GM19397 (cell line): Measurements from ENCODE around the gene CHST8.

Experiments
- ATAC-seq: cut with Tn5 transposase; IDR thresholded peaks from one replicate; pipeline ENCODE4 v1.9.1; 2021; ENCODE audit warnings: mild to moderate bottlenecking, moderate library complexity; ENCODE audit not compliant: unreplicated experiment

Gene CHST8

GRCh38 chr19:33671211-33671610, 49.5 kb downstream of the CHST8 start:
- no peak for ATAC-seq

- no peak for ATAC-seq
Observed at GRCh38 chr19:33673258-33673875, 51.6 kb downstream of the CHST8 start.

GRCh38 chr19:33673996-33674625, 52.4 kb downstream of the CHST8 start:
- ATAC-seq = no peak

- no peak for ATAC-seq
Observed at GRCh38 chr19:33674626-33675367, 53.0 kb downstream of the CHST8 start.

GRCh38 chr19:33675501-33676124, 53.9 kb downstream of the CHST8 start:
- ATAC-seq = no peak

DNA sequence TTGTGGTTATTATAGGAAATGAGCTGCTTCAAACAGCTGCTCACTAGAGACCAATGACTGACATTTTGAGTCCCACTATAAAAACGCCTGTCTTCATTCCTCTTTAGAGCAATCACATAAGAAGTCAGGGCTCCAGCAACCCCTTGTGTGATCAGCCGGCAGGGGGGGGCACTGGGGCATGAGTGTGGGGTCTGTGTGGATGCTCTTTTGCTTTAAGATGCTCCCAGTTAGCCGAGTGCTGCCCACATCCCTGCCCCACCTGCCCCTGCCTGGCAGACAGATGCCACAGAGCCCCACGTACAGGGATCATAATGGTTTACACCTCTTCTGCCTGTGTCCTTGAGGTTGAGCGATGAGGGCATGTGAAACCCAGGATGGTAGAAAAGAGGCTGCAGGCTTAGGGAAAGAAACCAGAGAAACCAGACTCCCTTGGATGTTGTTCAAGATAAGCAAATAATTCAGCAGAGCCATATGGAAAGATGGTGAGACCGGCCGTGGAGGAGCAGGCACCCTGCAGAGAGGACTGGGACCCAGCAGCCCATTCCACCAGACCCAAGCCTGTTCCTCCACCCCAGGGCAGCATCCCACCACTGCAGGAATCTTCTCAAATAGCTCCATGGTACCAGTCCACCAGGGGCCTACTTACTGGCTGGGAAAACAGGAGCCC, 55.4 kb downstream of the CHST8 start:
- ATAC-seq = no peak

GRCh38 chr19:33677745-33678426, 56.1 kb downstream of the CHST8 start:
- ATAC-seq = no peak

DNA sequence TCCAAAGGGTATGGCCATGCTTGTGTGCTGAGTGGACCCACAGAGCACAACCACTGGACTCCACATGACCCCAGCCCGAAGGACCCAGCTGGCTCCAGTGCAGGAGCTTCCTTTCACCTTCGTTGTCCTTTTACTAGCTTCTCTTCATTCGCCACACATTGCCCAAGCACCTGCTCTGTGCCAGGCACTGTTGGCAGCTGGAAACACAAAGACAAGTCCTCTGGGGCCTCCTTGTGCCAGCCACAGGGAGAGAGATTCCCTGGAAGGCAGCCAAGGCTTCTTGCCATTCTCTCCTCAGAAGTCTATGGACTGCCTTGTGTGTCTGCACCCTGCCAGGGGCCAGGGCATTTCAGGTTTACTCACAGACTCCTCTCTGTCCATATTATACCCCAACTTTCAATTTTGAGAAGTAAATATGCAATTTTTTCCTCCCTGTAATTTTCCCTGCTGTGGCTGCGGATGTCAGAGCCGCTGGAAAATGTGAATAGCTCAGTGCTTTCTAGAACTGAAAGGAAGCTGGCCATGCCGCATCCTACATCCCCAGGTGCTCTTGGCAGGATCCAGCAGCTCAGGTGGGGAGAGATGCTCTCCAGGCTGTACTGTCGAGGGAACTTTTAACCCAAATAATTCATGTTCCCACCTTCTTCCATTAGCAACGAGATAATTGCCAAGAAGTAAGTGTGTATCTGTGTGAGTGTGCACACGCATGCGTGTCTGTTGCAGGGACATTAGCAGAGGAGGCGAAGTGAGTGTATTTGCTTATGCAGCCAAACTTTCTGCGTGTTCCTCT, 57.2 kb downstream of the CHST8 start:
- no peak for ATAC-seq

DNA sequence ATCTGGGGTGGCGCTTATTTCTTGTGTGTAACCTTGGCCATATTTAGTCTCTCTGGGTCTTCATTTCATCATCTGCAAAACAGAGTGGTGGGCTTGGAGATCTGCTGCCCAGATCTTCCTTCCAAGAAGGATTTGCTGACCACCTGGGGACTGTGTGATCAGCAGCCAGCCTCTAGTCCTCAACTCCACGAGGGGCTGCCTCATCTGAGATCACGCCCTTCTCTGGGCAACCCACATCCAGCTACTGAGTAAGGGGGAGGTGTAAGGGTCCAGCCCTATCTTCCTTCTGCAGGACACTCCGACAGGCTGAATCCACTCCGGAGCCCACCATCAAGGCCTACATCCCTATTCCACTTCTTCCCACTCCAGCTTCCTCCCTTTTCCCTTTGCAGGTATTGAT, 57.9 kb downstream of the CHST8 start:
- ATAC-seq = no peak

GRCh38 chr19:33681081-33681680, 59.4 kb downstream of the CHST8 start:
- ATAC-seq = no peak

- no peak for ATAC-seq
Observed at GRCh38 chr19:33683881-33684537, 62.3 kb downstream of the CHST8 start.

DNA sequence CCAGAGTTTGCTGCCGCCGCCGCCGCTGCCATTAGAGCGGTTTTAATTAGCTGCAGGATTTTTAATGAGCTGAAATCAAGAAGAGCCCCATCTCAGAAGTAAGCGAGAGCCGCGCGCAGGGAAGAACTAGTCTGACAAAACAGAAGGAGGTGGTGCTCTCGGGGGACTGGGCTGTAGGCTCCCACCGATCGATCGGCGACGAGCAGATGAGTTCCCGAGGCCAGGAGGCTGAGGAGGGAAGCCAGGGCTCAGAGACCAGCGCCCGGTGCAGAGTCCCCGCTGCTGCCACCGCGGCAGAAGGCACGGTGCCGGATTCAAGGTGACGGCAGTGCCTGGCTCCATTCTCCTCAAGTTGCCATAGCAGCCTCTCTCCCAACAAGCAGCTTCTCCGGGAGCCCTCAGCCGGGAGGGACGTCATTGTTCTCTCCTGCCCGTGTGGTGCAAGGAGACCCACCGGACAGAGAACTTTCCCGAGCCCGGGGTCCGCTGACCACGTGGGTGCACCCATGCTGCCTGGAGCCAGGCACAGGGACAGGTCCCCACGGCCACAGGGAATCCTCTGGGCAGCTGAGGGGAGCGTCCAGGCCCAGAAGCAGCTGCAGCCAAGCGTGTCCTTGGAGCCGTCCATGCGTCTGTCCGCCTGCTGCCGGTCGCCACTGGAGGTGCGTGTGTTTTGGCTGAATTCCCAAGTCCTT, 62.9 kb downstream of the CHST8 start:
- ATAC-seq = no peak

DNA sequence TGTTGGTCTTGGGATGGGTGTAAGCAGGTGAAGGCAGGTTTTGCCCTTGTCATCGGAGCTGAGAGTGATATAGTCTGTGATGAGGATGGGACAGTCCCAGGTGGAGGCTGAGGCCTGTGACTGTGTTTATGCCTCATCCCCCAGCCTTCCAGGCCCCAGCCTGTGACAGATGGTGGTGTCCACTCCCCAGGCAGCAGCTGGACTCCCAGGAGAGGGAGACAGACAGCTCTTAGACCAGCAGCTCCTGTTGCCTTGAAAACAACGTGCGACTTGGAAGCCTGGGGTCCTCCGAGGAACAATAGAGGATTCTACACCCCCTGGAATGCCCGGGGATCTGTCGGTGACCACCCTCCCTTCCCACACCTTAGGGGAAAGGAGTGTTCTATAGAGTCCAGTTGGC, 63.8 kb downstream of the CHST8 start:
- ATAC-seq = no peak

- ATAC-seq = no peak
Observed at GRCh38 chr19:33686262-33686661, 64.5 kb downstream of the CHST8 start.

DNA sequence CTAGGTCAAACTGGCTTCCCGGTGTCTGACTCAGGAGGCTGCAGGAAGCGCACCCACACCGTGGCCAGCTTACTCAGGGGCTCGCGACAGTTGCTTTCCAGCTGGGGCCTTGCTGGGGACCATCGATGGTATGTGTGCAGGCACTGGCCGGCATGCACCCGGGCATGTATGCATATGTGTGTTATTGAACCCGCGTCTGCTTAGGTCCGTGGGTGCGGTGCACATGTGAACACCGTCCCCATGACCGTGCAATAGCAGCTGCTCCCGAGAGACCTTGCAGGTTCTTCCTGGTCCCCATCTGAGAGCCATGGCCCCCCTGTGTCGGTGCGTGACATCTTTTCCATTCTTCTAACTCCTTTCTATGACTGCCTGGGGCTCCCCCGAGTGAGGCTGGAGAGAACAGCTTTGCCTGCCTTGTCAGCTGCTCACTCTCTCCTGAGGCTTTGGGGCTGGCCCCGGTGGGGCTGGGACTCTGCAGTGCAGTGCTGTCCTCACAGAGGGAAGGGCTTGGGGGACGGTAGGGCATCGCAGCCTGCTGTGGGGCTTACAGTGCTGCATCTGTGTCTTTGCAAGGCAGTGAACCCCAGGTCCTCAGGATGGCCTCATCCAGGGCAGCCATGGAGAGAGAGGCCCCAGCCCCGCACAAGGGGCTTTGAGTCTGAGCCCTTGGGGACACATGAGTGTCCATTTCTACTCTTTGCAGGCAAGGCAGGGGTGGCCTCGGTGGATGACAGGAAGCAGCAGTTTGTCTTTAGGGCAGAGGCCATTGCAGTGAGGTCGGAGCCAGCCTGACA, 65.1 kb downstream of the CHST8 start:
- ATAC-seq = no peak

GRCh38 chr19:33687481-33688170, 65.9 kb downstream of the CHST8 start:
- no peak for ATAC-seq
